Endodermal cell (in vitro differentiated cells): ENCODE measurements around the gene CLOCK. TPM values are rescaled to one million over a fixed set of nuclear protein-coding genes. Genes with fewer than 3 reads are reported as not detected.

Experiments
- DNase-seq: peaks from one replicate; pipeline ENCODE4 v3.0.0-alpha.2; 2017
- H3K27ac ChIP-seq: 2 replicates; pipeline ENCODE4 v1.5.1; 2013; ENCODE audit warnings: mild to moderate bottlenecking, low read depth, low read length, moderate library complexity
- H3K27me3 ChIP-seq: 2 replicates; pipeline ENCODE4 v1.6.1; 2013; ENCODE audit warnings: mild to moderate bottlenecking, low read length, moderate library complexity; ENCODE audit not compliant: insufficient read depth, control insufficient read depth, poor library complexity, severe bottlenecking
- H3K36me3 ChIP-seq: 2 replicates; pipeline ENCODE4 v1.7.0; 2013; ENCODE audit warnings: mild to moderate bottlenecking, low read length, moderate library complexity; ENCODE audit not compliant: control insufficient read depth, insufficient read depth
- H3K4me1 ChIP-seq: one replicate; pipeline ENCODE4 v1.7.0; 2013; ENCODE audit warnings: low read length; ENCODE audit not compliant: control insufficient read depth, insufficient read depth
- H3K4me3 ChIP-seq: 2 replicates; pipeline ENCODE4 v1.5.1; 2013; ENCODE audit warnings: mild to moderate bottlenecking, low read length, moderate library complexity
- H3K9ac ChIP-seq: 2 replicates; pipeline ENCODE4 v1.6.1; 2013; ENCODE audit warnings: mild to moderate bottlenecking, low read length, moderate library complexity; ENCODE audit not compliant: poor library complexity, severe bottlenecking; ENCODE audit errors: extremely low read depth
- H3K9me3 ChIP-seq: 2 replicates; pipeline ENCODE4 v1.6.1; 2013; ENCODE audit warnings: mild to moderate bottlenecking, low read length, moderate library complexity; ENCODE audit not compliant: control insufficient read depth
- H3K27ac Mint-ChIP-seq: 2 replicates; pipeline ENCODE4 v1.8.0; 2020; ENCODE audit warnings: mixed read lengths
- H3K27me3 Mint-ChIP-seq: 2 replicates; pipeline ENCODE4 v1.8.0; 2021; ENCODE audit warnings: mild to moderate bottlenecking, mixed read lengths; ENCODE audit not compliant: insufficient read depth
- H3K36me3 Mint-ChIP-seq: 2 replicates; pipeline ENCODE4 v1.8.0; 2020; ENCODE audit warnings: low read depth, mixed read lengths
- H3K4me1 Mint-ChIP-seq: 2 replicates; pipeline ENCODE4 v1.8.0; 2020; ENCODE audit warnings: mixed read lengths
- H3K4me3 Mint-ChIP-seq: 2 replicates; pipeline ENCODE4 v1.8.0; 2020; ENCODE audit warnings: mild to moderate bottlenecking, moderate library complexity, mixed read lengths
- H3K9me3 Mint-ChIP-seq: 2 replicates; pipeline ENCODE4 v1.8.0; 2020; ENCODE audit warnings: mild to moderate bottlenecking, mixed read lengths
- CTCF ChIP-seq: fragments of 200-600 bp; sonication (generic); conservative IDR thresholded peaks from 2 replicates; pipeline ENCODE4 v1.5.0; 2021; ENCODE audit warnings: antibody characterized with exemption, mild to moderate bottlenecking
- WGBS, 2 experiments: methylation state at CpG; one replicate each; pipeline versions ENCODE4 v1.1.5 to v1.1.7; 2013; ENCODE audit warnings: missing lambda C conversion rate in 2 of 2, mixed read lengths in 1 of 2; ENCODE audit not compliant: insufficient coverage in 1 of 2, insufficient read length in 1 of 2; 5-methylcytosine and 5-hydroxymethylcytosine counted together
- total RNA-seq, 2 donors: library from RNA; stranded (reverse); fragmentation: NEBNext Ultra II Directional in 1 of 2; extraction: Animal tissue kit (Norgen Biotek cat#: 25700) in 1 of 2; gene quantifications; 2 replicates in 1 of 2; 3 replicates in 1 of 2; pipeline ENCODE4 v1.2.1, GENCODE V29; 2021

CLOCK gene
- total RNA-seq, 2 donors from 2014 or later = 22.9 to 25.1 TPM

- Histone ChIP-seq H3K4me3 (no peak overlapping the region), H3K36me3 (no peaks in the 10 kb centered on the region), H3K9me3 (peaks cover 56% of the 10 kb centered on the region), H3K27ac (no peak overlapping the region), H3K4me1 (no peaks in the 10 kb centered on the region), H3K9ac (no peak overlapping the region), H3K27me3 (no peaks in the 10 kb centered on the region)
- H3K27me3 Mint-ChIP-seq = no peaks in the 10 kb centered on the region
- H3K27ac Mint-ChIP-seq = no peak overlapping the region
- H3K4me1 Mint-ChIP-seq = no peaks in the 10 kb centered on the region
- no peak overlapping the region for H3K4me3 Mint-ChIP-seq
- no peak for DNase-seq
- TF ChIP-seq CTCF = no peak
- H3K36me3 Mint-ChIP-seq = peaks cover 10% of the 10 kb centered on the region
- peaks cover 69% of the 10 kb centered on the region for H3K9me3 Mint-ChIP-seq
These were observed 31.8 kb upstream of the CLOCK start for GRCh38 chr4:55578341-55579010.

DNA sequence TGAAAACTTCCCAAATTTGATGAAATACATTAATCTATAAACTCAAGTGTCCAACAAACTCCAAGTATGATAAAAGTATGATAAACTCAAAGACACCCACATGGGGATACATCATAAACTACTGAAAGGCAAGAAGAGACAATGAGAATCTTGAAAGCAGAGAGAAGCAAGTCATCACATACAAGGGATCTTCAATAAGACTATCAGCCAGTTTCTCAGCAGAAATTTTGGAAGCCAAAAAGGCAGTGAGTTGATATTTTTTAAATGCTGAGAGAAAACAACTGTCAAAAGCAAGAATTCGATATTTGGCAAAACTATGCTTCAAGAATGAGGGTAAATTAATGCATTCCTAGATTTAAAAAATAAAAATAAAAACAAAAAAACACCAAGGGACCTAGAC lies 28.8 kb upstream of the CLOCK start:
- no peak for DNase-seq
- Histone ChIP-seq H3K36me3 (no peaks in the 10 kb centered on the region), H3K27ac (no peak overlapping the region), H3K9ac (no peak overlapping the region), H3K27me3 (no peaks in the 10 kb centered on the region), H3K9me3 (peaks cover 49% of the 10 kb centered on the region), H3K4me3 (no peak overlapping the region), H3K4me1 (no peaks in the 10 kb centered on the region)
- no peak for TF ChIP-seq CTCF
- Mint-ChIP-seq H3K4me3 (no peak overlapping the region), H3K27me3 (peaks cover 2% of the 10 kb centered on the region), H3K27ac (no peak overlapping the region), H3K4me1 (no peaks in the 10 kb centered on the region), H3K36me3 (peaks cover 10% of the 10 kb centered on the region), H3K9me3 (peaks cover 58% of the 10 kb centered on the region)
- WGBS, 2 experiments = 75% methylated on average over 1 of the region's 1 CpG; no CpG with 5 or more reads in 1 of the 2 experiments

DNA sequence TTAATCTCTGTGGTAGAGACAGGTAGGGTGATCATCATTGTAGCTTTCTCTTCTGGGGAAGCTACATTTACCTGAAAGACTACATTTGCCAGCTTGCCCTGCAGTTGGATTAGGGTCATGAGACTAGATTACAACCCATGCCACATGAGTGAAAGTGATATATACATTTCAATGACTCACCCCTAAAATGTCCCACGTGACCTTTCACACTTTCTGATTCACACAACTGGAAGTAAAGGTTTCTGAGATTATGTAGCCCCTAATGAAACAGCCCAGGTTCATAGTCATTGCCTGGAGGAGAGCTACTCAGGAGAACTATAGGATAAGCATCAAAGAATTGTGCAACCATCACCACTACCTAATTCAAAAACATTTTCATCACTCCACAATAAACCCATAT lies 27.5 kb upstream of the CLOCK start:
- Histone ChIP-seq H3K4me3 (no peak overlapping the region), H3K4me1 (no peaks in the 10 kb centered on the region), H3K27ac (no peak overlapping the region), H3K36me3 (no peaks in the 10 kb centered on the region), H3K27me3 (no peaks in the 10 kb centered on the region), H3K9ac (no peak overlapping the region), H3K9me3 (peaks cover 53% of the 10 kb centered on the region)
- DNase-seq = no peak
- no peak for TF ChIP-seq CTCF
- no peak overlapping the region for H3K4me3 Mint-ChIP-seq
- no peaks in the 10 kb centered on the region for H3K4me1 Mint-ChIP-seq
- H3K27me3 Mint-ChIP-seq = peaks cover 2% of the 10 kb centered on the region
- WGBS, 2 experiments = 88% methylated on average over 1 of the region's 1 CpG; no CpG with 5 or more reads in 1 of the 2 experiments
- H3K9me3 Mint-ChIP-seq = peaks cover 49% of the 10 kb centered on the region
- H3K27ac Mint-ChIP-seq = no peak overlapping the region
- H3K36me3 Mint-ChIP-seq = peaks cover 10% of the 10 kb centered on the region
